HEK293 (cell line): ENCODE measurements around the gene SP140L.

Source experiments
- CTCF ChIA-PET: fragments of 350-600 bp; formaldehyde crosslinking; extraction: SDS; loops from one replicate; lab custom pipeline; 2021; ENCODE audit warnings: antibody characterized with exemption; lab: Yijun Ruan, JAX
- POLR2A ChIA-PET: fragments of 300-600 bp; formaldehyde crosslinking; extraction: SDS; loops from one replicate; lab custom pipeline; 2020; ENCODE audit warnings: antibody characterized with exemption, inconsistent platforms; lab: Yijun Ruan, JAX
- H3K27ac ChIP-seq: fragments of 200-500 bp; sonication (Bioruptor generic); 2 replicates; pipeline ENCODE4 v1.5.1; 2014; ENCODE audit warnings: low read depth, low read length, control low read depth, inconsistent platforms; ENCODE audit errors: extremely low read depth
- H3K36me3 ChIP-seq, 2 experiments: fragments of 200-500 bp in 1 of 2; sonication (Bioruptor generic) in 1 of 2; 1 replicate in 1 of 2; 2 replicates in 1 of 2; pipeline ENCODE4 v1.5.1; 2014 to 2017; ENCODE audit warnings: inconsistent platforms in 2 of 2, low read length in 2 of 2; ENCODE audit not compliant: control insufficient read depth in 2 of 2, insufficient read depth in 1 of 2
- H3K4me1 ChIP-seq: fragments of 200-500 bp; sonication (Bioruptor generic); 2 replicates; pipeline ENCODE4 v1.5.1; 2014; ENCODE audit warnings: mild to moderate bottlenecking, low read length, inconsistent platforms; ENCODE audit not compliant: control insufficient read depth, insufficient read depth
- H3K4me3 ChIP-seq: 2 replicates; pipeline ENCODE4 v1.5.1; 2011; ENCODE audit warnings: low read depth, mild to moderate bottlenecking, control low read depth, low read length, moderate library complexity
- H3K9me3 ChIP-seq: fragments of 200-500 bp; sonication (Bioruptor generic); 2 replicates; pipeline ENCODE4 v1.5.1; 2014; ENCODE audit warnings: low read depth, low read length, inconsistent platforms; ENCODE audit not compliant: control insufficient read depth, insufficient read depth
- FEZF1 ChIP-seq: fragments of 450-650 bp; formaldehyde crosslinking; IDR thresholded peaks from 2 replicates; pipeline ENCODE4 v1.5.1; 2016; ENCODE audit warnings: missing biosample characterization, missing genetic modification characterization
- SETDB1 ChIP-seq: IDR thresholded peaks from one replicate; pipeline ENCODE4 v1.6.1; 2017; ENCODE audit warnings: mild to moderate bottlenecking, low read length, moderate library complexity, mixed read lengths; ENCODE audit not compliant: insufficient read length
- TCF7L2 ChIP-seq: IDR thresholded peaks from 2 replicates; pipeline ENCODE4 v1.6.1; 2011; ENCODE audit warnings: low read depth, mild to moderate bottlenecking, inconsistent platforms, low read length, moderate library complexity, borderline replicate concordance
- ZBTB17 ChIP-seq: fragments of 450-650 bp; formaldehyde crosslinking; IDR thresholded peaks from 2 replicates; pipeline ENCODE4 v1.5.1; 2016; ENCODE audit warnings: missing biosample characterization, missing genetic modification characterization
- ZNF138 ChIP-seq: fragments of 450-650 bp; formaldehyde crosslinking; IDR thresholded peaks from 2 replicates; pipeline ENCODE4 v1.5.1; 2016; ENCODE audit warnings: missing biosample characterization, missing genetic modification characterization, borderline replicate concordance
- ZNF155 ChIP-seq: fragments of 450-650 bp; formaldehyde crosslinking; IDR thresholded peaks from 2 replicates; pipeline ENCODE4 v1.5.1; 2016; ENCODE audit warnings: missing biosample characterization, missing genetic modification characterization
- ZNF184 ChIP-seq: fragments of 450-650 bp; IDR thresholded peaks from 2 replicates; pipeline ENCODE4 v1.5.1; 2018; ENCODE audit warnings: missing biosample characterization, mild to moderate bottlenecking, missing genetic modification characterization
- ZNF221 ChIP-seq: fragments of 450-650 bp; formaldehyde crosslinking; IDR thresholded peaks from 2 replicates; pipeline ENCODE4 v1.5.1; 2017; ENCODE audit warnings: missing biosample characterization, missing genetic modification characterization, borderline replicate concordance
- ZNF248 ChIP-seq: fragments of 450-650 bp; formaldehyde crosslinking; IDR thresholded peaks from 2 replicates; pipeline ENCODE4 v1.5.1; 2017; ENCODE audit warnings: missing biosample characterization, missing genetic modification characterization
- ZNF292 ChIP-seq: fragments of 450-650 bp; formaldehyde crosslinking; IDR thresholded peaks from 2 replicates; pipeline ENCODE4 v1.5.1; 2016; ENCODE audit warnings: low read depth, missing biosample characterization, missing genetic modification characterization, borderline replicate concordance
- ZNF302 ChIP-seq: fragments of 450-650 bp; formaldehyde crosslinking; IDR thresholded peaks from 2 replicates; pipeline ENCODE4 v1.5.1; 2016; ENCODE audit warnings: missing biosample characterization, missing genetic modification characterization, low read depth
- ZNF335 ChIP-seq: fragments of 450-650 bp; formaldehyde crosslinking; conservative IDR thresholded peaks from 2 replicates; pipeline ENCODE4 v1.5.1; 2016; ENCODE audit warnings: missing biosample characterization, missing genetic modification characterization
- ZNF341 ChIP-seq: fragments of 450-650 bp; formaldehyde crosslinking; IDR thresholded peaks from 2 replicates; pipeline ENCODE4; 2016; ENCODE audit warnings: low read depth, missing biosample characterization, missing genetic modification characterization
- ZNF514 ChIP-seq: fragments of 450-650 bp; formaldehyde crosslinking; IDR thresholded peaks from 2 replicates; pipeline ENCODE4 v1.5.1; 2016; ENCODE audit warnings: missing biosample characterization, missing genetic modification characterization
- ZNF530 ChIP-seq: fragments of 450-650 bp; formaldehyde crosslinking; IDR thresholded peaks from 2 replicates; pipeline ENCODE4 v1.5.1; 2016; ENCODE audit warnings: low read depth, missing biosample characterization, missing genetic modification characterization
- ZNF621 ChIP-seq: fragments of 450-650 bp; formaldehyde crosslinking; IDR thresholded peaks from 2 replicates; pipeline ENCODE4 v1.5.1; 2017; ENCODE audit warnings: missing biosample characterization, missing genetic modification characterization
- ZNF707 ChIP-seq: fragments of 450-650 bp; formaldehyde crosslinking; IDR thresholded peaks from 2 replicates; pipeline ENCODE4 v1.5.1; 2016; ENCODE audit warnings: missing biosample characterization, missing genetic modification characterization
- TF ChIP-seq, protein P1 (sequence below): fragments of 450-650 bp; formaldehyde crosslinking; IDR thresholded peaks from 2 replicates; pipeline ENCODE4 v1.5.1; 2016; ENCODE audit warnings: missing biosample characterization, missing genetic modification characterization
- TF ChIP-seq, protein P2 (sequence below): fragments of 450-650 bp; formaldehyde crosslinking; IDR thresholded peaks from 2 replicates; pipeline ENCODE4 v1.5.1; 2016; ENCODE audit warnings: missing biosample characterization, missing genetic modification characterization
- TF ChIP-seq, protein P3 (sequence below): fragments of 450-650 bp; formaldehyde crosslinking; IDR thresholded peaks from 2 replicates; pipeline ENCODE4 v1.5.1; 2016; ENCODE audit warnings: missing biosample characterization, missing genetic modification characterization
- TF ChIP-seq, protein P4 (sequence below): fragments of 450-650 bp; formaldehyde crosslinking; IDR thresholded peaks from 2 replicates; pipeline ENCODE4 v1.5.1; 2016; ENCODE audit warnings: missing biosample characterization, missing genetic modification characterization
- TF ChIP-seq, protein P5 (sequence below): fragments of 450-650 bp; formaldehyde crosslinking; IDR thresholded peaks from 2 replicates; pipeline ENCODE4 v1.5.1; 2017; ENCODE audit warnings: missing biosample characterization, missing genetic modification characterization
- TF ChIP-seq, protein P6 (sequence below): fragments of 450-650 bp; formaldehyde crosslinking; IDR thresholded peaks from 2 replicates; pipeline ENCODE4 v1.5.1; 2016; ENCODE audit warnings: missing biosample characterization, missing genetic modification characterization
- TF ChIP-seq, protein P7 (sequence below): fragments of 450-650 bp; formaldehyde crosslinking; IDR thresholded peaks from 2 replicates; pipeline ENCODE4 v1.5.1; 2016; ENCODE audit warnings: missing biosample characterization, missing genetic modification characterization

The SP140L gene

DNA sequence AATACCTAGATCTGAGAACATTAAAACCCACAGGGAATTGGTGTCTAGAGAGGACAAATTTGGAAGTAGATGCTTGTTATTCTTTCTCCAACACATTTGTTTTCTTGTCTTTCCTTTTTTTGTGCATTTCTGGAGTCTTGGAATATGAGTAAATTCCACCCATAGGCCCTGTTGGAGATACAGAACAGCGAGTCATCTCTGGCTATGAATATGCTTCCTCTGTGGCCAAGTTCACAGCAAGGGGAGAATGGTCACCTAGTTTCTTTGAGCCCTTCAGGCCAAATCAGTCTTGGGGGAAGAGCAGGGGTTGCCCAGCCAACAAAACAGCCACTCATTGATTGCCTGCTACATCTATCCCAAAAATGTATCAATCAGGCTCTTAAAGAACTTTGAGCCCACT lies 31.3 kb downstream of the SP140L start:
- Histone ChIP-seq H3K36me3 (peaks cover 0 to 44% of the 10 kb centered on the region in 2 experiments; a peak in 1 of 3 replicates), H3K27ac (no peak overlapping the region), H3K4me3 (no peak overlapping the region), H3K4me1 (no peaks in the 10 kb centered on the region), H3K9me3 (no peaks in the 10 kb centered on the region)
- no peak for TF ChIP-seq ZNF155 (tag by site-specific recombination)
- TF ChIP-seq ZBTB17 (tag by site-specific recombination), result no peak
- TF ChIP-seq ZNF248 (tag by site-specific recombination), result no peak
- TF ChIP-seq, protein P1, sequence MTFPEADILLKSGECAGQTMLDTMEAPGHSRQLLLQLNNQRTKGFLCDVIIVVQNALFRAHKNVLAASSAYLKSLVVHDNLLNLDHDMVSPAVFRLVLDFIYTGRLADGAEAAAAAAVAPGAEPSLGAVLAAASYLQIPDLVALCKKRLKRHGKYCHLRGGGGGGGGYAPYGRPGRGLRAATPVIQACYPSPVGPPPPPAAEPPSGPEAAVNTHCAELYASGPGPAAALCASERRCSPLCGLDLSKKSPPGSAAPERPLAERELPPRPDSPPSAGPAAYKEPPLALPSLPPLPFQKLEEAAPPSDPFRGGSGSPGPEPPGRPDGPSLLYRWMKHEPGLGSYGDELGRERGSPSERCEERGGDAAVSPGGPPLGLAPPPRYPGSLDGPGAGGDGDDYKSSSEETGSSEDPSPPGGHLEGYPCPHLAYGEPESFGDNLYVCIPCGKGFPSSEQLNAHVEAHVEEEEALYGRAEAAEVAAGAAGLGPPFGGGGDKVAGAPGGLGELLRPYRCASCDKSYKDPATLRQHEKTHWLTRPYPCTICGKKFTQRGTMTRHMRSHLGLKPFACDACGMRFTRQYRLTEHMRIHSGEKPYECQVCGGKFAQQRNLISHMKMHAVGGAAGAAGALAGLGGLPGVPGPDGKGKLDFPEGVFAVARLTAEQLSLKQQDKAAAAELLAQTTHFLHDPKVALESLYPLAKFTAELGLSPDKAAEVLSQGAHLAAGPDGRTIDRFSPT (tag by site-specific recombination), result no peak
- no peak for TF ChIP-seq ZNF335 (tag by site-specific recombination)
- TF ChIP-seq ZNF138, result no peak
- TF ChIP-seq TCF7L2, result no peak
- no peak for TF ChIP-seq FEZF1
- TF ChIP-seq ZNF514 (tag by site-specific recombination), result no peak
- TF ChIP-seq, protein P2, sequence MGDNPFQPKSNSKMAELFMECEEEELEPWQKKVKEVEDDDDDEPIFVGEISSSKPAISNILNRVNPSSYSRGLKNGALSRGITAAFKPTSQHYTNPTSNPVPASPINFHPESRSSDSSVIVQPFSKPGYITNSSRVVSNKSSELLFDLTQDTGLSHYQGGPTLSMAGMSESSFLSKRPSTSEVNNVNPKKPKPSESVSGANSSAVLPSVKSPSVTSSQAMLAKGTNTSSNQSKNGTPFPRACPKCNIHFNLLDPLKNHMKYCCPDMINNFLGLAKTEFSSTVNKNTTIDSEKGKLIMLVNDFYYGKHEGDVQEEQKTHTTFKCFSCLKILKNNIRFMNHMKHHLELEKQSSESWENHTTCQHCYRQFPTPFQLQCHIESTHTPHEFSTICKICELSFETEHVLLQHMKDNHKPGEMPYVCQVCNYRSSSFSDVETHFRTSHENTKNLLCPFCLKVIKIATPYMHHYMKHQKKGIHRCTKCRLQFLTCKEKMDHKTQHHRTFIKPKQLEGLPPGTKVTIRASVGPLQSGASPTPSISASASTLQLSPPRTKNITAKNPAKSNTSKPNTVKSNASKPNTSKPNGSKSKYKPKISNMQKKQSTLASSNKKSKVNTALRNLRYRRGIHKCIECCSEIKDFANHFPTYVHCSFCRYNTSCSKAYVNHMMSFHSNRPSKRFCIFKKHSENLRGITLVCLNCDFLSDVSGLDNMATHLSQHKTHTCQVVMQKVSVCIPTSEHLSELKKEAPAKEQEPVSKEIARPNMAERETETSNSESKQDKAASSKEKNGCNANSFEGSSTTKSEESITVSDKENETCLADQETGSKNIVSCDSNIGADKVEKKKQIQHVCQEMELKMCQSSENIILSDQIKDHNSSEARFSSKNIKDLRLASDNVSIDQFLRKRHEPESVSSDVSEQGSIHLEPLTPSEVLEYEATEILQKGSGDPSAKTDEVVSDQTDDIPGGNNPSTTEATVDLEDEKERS (tag by site-specific recombination), result no peak
- no peak for TF ChIP-seq ZNF184
- CTCF ChIA-PET, result no interaction called here
- POLR2A ChIA-PET, result no interaction called here

DNA sequence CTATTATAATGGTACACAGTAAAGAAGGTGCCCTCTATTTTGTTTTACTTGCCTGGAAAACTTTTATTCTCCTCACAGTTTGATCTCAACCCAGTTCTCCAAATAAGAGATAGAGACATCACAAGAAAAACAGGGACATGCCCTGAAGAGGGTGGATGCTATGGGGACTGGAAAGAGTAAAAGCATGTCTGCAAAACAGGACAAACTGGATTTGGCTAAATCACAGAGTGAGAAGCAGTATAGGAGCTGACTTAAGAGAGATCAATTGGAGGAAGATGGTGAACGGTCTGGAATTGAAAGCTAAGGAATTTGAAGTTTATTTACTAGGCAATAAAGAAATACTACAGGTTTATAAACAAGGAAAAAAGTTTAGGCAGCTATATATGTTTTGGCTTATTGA lies 33.0 kb downstream of the SP140L start:
- ChIA-PET CTCF (no interaction called here), POLR2A (no interaction called here)
- peaks cover 0 to 44% of the 10 kb centered on the region in 2 experiments; a peak in 1 of 3 replicates for H3K36me3 ChIP-seq
- H3K4me1 ChIP-seq, result no peaks in the 10 kb centered on the region
- TF ChIP-seq, protein P3, sequence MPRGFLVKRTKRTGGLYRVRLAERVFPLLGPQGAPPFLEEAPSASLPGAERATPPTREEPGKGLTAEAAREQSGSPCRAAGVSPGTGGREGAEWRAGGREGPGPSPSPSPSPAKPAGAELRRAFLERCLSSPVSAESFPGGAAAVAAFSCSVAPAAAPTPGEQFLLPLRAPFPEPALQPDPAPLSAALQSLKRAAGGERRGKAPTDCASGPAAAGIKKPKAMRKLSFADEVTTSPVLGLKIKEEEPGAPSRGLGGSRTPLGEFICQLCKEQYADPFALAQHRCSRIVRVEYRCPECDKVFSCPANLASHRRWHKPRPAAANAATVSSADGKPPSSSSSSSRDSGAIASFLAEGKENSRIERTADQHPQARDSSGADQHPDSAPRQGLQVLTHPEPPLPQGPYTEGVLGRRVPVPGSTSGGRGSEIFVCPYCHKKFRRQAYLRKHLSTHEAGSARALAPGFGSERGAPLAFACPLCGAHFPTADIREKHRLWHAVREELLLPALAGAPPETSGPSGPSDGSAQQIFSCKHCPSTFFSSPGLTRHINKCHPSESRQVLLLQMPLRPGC (tag by site-specific recombination), result no peak
- TF ChIP-seq SETDB1 (no peak), ZNF341 (tag by site-specific recombination) (no peak), ZNF707 (tag by site-specific recombination) (no peak), ZNF302 (no peak), ZNF221 (no peak), FEZF1 (no peak), ZNF530 (no peak), ZNF621 (no peak), ZNF292 (tag by site-specific recombination) (no peak)
- TF ChIP-seq, protein P4, sequence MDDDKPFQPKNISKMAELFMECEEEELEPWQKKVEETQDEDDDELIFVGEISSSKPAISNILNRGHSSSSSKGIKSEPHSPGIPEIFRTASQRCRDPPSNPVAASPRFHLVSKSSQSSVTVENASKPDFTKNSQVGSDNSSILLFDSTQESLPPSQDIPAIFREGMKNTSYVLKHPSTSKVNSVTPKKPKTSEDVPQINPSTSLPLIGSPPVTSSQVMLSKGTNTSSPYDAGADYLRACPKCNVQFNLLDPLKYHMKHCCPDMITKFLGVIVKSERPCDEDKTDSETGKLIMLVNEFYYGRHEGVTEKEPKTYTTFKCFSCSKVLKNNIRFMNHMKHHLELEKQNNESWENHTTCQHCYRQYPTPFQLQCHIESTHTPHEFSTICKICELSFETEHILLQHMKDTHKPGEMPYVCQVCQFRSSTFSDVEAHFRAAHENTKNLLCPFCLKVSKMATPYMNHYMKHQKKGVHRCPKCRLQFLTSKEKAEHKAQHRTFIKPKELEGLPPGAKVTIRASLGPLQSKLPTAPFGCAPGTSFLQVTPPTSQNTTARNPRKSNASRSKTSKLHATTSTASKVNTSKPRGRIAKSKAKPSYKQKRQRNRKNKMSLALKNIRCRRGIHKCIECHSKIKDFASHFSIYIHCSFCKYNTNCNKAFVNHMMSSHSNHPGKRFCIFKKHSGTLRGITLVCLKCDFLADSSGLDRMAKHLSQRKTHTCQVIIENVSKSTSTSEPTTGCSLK (tag by site-specific recombination), result no peak
- TF ChIP-seq, protein P5, sequence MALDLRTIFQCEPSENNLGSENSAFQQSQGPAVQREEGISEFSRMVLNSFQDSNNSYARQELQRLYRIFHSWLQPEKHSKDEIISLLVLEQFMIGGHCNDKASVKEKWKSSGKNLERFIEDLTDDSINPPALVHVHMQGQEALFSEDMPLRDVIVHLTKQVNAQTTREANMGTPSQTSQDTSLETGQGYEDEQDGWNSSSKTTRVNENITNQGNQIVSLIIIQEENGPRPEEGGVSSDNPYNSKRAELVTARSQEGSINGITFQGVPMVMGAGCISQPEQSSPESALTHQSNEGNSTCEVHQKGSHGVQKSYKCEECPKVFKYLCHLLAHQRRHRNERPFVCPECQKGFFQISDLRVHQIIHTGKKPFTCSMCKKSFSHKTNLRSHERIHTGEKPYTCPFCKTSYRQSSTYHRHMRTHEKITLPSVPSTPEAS (tag by site-specific recombination), result no peak
- TF ChIP-seq, protein P6, sequence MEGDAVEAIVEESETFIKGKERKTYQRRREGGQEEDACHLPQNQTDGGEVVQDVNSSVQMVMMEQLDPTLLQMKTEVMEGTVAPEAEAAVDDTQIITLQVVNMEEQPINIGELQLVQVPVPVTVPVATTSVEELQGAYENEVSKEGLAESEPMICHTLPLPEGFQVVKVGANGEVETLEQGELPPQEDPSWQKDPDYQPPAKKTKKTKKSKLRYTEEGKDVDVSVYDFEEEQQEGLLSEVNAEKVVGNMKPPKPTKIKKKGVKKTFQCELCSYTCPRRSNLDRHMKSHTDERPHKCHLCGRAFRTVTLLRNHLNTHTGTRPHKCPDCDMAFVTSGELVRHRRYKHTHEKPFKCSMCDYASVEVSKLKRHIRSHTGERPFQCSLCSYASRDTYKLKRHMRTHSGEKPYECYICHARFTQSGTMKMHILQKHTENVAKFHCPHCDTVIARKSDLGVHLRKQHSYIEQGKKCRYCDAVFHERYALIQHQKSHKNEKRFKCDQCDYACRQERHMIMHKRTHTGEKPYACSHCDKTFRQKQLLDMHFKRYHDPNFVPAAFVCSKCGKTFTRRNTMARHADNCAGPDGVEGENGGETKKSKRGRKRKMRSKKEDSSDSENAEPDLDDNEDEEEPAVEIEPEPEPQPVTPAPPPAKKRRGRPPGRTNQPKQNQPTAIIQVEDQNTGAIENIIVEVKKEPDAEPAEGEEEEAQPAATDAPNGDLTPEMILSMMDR, result no peak
- TF ChIP-seq, protein P7, sequence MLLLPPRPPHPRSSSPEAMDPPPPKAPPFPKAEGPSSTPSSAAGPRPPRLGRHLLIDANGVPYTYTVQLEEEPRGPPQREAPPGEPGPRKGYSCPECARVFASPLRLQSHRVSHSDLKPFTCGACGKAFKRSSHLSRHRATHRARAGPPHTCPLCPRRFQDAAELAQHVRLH (tag by site-specific recombination), result no peak
- H3K4me3 ChIP-seq, result no peak overlapping the region
- no peaks in the 10 kb centered on the region for H3K9me3 ChIP-seq
- H3K27ac ChIP-seq, result no peak overlapping the region
